Mesodermal cell (in vitro differentiated cells): ENCODE results near the gene CHMP1A.

ENCODE experiments used
- H3K27ac ChIP-seq: 2 replicates; pipeline ENCODE4 v1.7.0; 2013; ENCODE audit warnings: mild to moderate bottlenecking, low read depth, low read length, moderate library complexity; ENCODE audit not compliant: severe bottlenecking
- H3K36me3 ChIP-seq: 2 replicates; pipeline ENCODE4 v1.7.1; 2013; ENCODE audit warnings: mild to moderate bottlenecking, low read length, moderate library complexity; ENCODE audit not compliant: control insufficient read depth, insufficient read depth
- H3K4me1 ChIP-seq: one replicate; pipeline ENCODE4 v1.7.1; 2013; ENCODE audit warnings: mild to moderate bottlenecking, low read length; ENCODE audit not compliant: insufficient read depth, control insufficient read depth, poor library complexity, severe bottlenecking
- H3K4me3 ChIP-seq: 2 replicates; pipeline ENCODE4 v1.7.0; 2013; ENCODE audit warnings: low read length, control low read depth, mild to moderate bottlenecking; ENCODE audit not compliant: insufficient read depth, poor library complexity, severe bottlenecking; ENCODE audit errors: extremely low read depth
- H3K9me3 ChIP-seq: 2 replicates; pipeline ENCODE4 v1.7.1; 2013; ENCODE audit warnings: mild to moderate bottlenecking, low read length, moderate library complexity; ENCODE audit not compliant: control insufficient read depth
- WGBS, 2 experiments: methylation state at CpG; one replicate each; pipeline ENCODE4 v1.1.5; 2013; ENCODE audit warnings: missing lambda C conversion rate in 2 of 2; ENCODE audit not compliant: insufficient coverage in 2 of 2; 5-methylcytosine and 5-hydroxymethylcytosine counted together

The CHMP1A gene

DNA sequence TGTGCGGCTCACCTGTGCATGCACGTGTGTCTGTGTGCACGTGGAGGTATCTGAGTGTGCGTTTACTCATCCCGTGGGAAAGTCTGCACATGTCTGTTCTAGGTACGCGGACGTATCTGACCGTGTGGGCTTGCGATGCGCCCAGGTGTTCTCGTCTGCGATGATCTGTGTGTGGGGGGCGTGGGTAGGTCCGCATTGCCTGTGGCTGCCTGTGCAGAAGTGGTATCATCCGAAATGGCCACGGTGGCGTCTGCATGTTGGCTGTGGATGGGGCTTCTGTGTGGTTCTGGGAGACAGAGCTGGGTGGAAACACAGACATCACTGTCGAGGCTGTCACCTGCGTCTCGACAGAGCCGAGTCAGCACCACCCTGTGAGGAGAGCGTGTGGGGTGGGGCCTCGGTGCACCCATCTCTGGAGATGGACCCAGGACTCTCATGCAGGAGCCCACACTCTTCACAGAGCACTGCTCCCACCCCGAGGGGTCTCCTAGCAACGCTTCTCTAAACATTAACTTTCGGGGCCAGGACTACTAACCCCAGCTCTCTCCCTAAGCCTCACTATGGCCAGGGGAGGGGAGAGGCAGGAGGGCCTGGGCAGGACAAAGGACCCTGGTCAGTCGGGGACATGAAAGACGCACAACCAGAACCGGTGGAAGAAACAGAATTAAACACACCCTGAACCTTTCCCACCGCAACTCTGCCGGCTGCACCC is 35.7 kb downstream of the CHMP1A start:
- Histone ChIP-seq H3K27ac (no peak overlapping the region), H3K9me3 (no peaks in the 10 kb centered on the region), H3K36me3 (no peaks in the 10 kb centered on the region), H3K4me3 (no peak overlapping the region), H3K4me1 (peaks cover 14% of the 10 kb centered on the region)
- WGBS, 2 experiments: 89 to 95% methylated on average over 19 to 26 of the region's 32 CpGs

DNA sequence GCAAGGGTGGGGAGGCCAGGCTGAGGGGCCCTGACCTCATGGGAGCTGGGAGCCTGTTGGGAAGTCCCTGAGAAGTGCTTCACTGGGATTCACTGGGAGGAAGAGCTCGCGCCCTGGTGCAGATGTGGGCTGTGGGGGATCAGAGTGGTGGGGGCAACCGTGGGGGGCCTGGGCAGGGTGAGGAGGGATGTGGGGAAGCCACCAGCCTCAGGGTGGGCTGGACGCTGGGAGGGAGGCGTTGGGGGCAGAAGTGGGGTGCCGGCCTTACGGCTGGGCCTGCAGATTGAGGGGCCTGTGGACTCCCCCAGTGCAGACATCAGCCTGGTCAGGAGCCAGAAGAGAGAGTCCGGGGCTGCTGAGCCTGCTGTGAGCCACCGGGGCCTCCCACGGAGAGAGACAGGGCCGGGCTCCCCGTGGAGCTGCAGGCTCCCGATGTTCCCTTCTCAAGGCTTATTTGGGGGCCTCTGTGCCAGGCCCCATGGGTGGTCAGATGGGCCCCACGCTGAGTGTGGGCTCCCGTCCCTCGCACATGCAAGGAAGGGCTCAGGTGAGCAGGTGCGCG is 36.3 kb downstream of the CHMP1A start:
- Histone ChIP-seq H3K36me3 (no peaks in the 10 kb centered on the region), H3K9me3 (no peaks in the 10 kb centered on the region), H3K27ac (no peak overlapping the region), H3K4me3 (no peak overlapping the region), H3K4me1 (peaks cover 14% of the 10 kb centered on the region)
- WGBS, 2 experiments: 93% methylated on average over 16 to 18 of the region's 18 CpGs

DNA sequence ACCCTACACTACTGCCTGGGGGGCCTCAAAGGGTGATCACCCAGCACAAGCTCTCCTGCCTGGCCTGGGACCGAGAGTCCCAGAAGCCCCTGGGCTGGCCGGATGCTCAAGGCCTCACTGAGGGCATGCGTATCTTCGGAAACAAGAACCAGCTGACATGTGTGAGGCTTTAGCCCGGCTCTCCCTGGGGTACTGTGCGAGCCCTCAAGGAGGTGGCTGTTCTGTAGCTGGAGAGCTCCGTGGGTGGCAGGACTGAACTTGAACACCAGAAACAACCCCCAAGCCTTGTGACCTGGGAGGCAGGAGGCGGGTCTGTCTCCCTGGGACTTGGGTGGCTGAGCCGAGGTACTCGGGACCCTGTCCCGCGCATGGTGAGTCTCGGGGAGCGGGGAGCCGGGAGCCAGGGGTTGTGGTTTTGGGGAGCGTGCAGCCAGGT is 37.1 kb downstream of the CHMP1A start:
- H3K9me3 ChIP-seq: no peaks in the 10 kb centered on the region
- no peaks in the 10 kb centered on the region for H3K36me3 ChIP-seq
- no peak overlapping the region for H3K27ac ChIP-seq
- 89 to 95% methylated on average over 12 to 15 of the region's 16 CpGs for WGBS, 2 experiments
- H3K4me1 ChIP-seq: peaks cover 12% of the 10 kb centered on the region
- no peak overlapping the region for H3K4me3 ChIP-seq

DNA sequence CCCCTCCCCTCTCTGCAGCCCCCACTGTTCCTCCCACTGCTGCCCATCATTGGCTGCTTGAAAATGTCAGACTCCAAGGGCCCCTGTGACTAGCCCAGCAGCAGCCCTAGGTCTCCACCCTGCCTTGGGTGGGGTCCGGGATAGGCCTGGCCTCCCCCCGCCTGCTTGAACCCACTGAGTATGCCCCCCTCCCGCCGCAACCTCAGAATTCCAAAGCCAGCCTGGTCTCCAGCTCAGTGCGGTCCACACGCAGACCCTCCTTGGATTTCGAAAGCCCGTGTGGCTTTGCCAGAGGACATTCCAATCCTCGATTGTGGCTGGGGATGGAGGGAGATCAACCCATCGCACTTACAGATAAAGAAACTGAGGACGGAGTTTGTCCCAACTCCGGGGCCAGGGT is 37.7 kb downstream of the CHMP1A start:
- no peaks in the 10 kb centered on the region for H3K9me3 ChIP-seq
- 68 to 72% methylated on average over 12 of the region's 12 CpGs for WGBS, 2 experiments
- no peak overlapping the region for H3K27ac ChIP-seq
- no peaks in the 10 kb centered on the region for H3K36me3 ChIP-seq
- H3K4me1 ChIP-seq: peaks cover 11% of the 10 kb centered on the region
- H3K4me3 ChIP-seq: no peak overlapping the region

DNA sequence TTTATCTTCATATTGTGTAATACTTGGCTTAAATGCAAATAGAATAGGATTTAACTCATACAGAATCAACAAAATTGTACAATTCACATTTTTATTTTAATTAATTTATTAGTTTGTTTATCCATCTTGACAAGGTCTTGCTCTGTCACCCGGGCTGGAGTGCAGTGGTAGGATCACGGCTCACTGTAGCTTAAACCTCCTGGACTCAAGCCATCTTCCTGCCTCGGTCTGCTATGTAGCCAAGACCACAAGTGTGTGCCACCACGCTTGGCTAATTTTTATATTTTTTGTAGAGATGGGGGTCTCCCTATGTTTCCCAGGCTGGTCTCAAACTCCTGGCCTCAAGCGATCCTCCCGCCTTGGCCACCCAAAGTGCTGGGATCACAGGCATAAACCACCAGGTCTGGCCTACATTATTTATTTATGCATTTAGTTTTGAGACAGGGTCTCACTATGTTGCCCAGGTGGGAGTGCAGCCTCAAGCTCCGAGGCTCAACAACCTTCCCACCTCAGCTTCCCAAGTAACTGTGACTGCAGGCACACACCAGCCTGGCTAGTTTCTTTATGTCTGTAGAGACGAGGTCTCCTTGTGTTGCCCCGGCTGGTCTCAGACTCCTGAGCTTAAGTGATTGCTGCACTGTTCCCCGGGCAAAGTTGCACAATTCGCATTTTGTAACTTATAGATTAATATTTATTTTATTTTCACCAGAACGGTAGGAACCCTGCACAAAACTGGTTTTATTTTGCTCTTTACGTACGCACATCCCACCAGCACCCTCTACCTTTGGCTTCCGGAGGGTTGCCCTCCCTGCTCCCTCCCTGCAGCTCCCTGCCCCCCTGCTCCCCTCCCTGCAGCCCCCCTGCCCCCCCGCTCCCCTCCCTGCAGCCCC is 39.2 kb downstream of the CHMP1A start:
- Histone ChIP-seq H3K4me3 (no peak overlapping the region), H3K4me1 (peaks cover 4% of the 10 kb centered on the region), H3K36me3 (no peaks in the 10 kb centered on the region), H3K9me3 (no peaks in the 10 kb centered on the region), H3K27ac (no peak overlapping the region)
- 80 to 97% methylated on average over 4 to 11 of the region's 16 CpGs for WGBS, 2 experiments

DNA sequence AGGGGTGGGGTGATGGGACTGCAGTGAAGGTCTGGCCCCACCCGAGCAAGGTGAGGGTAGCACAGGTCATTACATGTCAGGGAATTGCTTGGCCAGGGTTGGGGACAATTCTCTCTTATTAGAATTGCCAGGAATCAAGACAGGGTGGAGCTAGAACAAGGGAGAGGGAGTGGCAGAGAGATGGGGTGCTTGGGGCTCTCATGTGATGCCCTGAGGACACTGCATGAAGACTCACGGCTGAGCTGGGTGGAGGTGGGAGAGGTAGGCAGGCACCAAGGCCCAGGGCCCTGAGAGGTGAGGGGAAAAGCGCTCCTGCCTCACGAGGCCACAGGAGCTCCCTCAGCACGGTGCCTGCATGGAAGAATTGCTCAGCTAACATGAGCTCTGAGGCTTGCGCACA is 40.5 kb downstream of the CHMP1A start:
- Histone ChIP-seq H3K4me3 (no peak overlapping the region), H3K36me3 (no peaks in the 10 kb centered on the region), H3K27ac (no peak overlapping the region), H3K4me1 (no peaks in the 10 kb centered on the region), H3K9me3 (no peaks in the 10 kb centered on the region)
- WGBS, 2 experiments: 66 to 73% methylated on average over 6 of the region's 6 CpGs

DNA sequence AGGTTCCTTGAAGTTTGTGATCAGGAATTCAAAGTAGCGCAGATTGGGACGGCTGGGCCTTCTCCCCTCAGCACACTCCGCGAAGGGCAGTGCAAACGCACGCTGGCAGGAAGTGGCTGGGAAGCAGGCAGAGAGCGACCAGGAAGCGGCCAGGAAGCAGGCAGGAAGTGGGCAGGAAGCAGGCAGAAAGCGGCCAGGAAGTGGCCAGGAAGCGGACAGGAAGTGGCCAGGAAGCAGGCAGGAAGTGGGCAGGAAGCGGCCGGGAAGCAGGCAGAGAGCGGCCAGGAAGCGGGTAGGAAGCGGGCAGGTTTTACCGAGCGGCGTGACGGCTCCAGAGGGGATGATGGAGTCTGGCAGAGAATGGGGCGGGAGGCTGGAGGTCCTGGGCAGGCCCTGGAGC is 40.9 kb downstream of the CHMP1A start:
- H3K36me3 ChIP-seq: no peaks in the 10 kb centered on the region

DNA sequence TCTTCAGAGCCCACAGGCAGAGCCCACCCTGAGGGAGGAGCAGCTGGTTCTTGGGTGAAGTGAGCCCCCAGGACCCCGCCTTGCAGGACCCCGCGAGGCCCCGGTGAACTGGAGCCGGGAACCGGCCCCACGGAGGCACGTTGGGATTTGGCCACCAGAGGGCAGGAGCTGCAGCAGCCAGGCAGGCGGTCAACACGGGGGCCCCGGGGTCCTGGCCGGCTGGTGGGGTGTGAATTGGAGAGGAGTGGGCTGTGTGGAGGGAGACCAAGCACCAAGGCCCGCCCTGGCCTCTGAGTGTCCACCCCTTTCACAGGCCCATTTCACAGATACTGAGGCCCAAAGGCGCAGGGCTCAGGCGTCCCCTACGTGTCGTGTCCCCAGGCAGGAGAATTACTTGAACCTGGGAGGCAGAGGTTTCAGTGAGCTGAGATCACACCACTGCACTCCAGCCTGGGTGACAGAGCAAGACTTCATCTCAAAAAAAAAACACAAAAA is 41.9 kb downstream of the CHMP1A start:
- Histone ChIP-seq H3K9me3 (no peaks in the 10 kb centered on the region), H3K36me3 (no peaks in the 10 kb centered on the region), H3K4me3 (no peak overlapping the region), H3K4me1 (no peaks in the 10 kb centered on the region), H3K27ac (no peak overlapping the region)
- 53 to 76% methylated on average over 8 to 14 of the region's 17 CpGs for WGBS, 2 experiments

More for the DNA sequence above, 40.9 kb downstream of the CHMP1A start:
- Histone ChIP-seq H3K4me1 (no peaks in the 10 kb centered on the region), H3K27ac (no peak overlapping the region), H3K9me3 (no peaks in the 10 kb centered on the region), H3K4me3 (no peak overlapping the region)
- 92 to 96% methylated on average over 20 of the region's 20 CpGs for WGBS, 2 experiments

DNA sequence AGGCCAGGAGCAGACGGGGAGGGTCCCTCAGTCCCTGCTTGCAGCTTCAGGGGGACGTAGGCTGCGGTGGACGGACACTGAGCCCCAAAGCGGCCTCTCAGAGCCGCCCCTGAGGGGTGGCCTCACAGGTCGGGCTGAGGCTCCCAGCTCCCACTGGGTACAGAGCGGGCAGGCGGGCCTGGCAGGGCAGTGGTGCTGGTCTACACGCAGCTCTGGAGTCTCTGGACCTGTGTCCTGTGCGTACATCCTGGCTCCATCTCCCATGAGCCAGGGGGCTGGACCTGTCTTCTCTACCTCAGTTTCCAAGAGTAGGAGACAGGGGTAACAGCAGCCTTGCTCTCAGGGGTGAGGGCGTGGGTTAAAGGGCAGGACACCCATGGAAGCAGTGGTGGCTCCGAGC is 42.3 kb downstream of the CHMP1A start:
- H3K4me1 ChIP-seq: no peaks in the 10 kb centered on the region
- no peak overlapping the region for H3K27ac ChIP-seq
- H3K36me3 ChIP-seq: no peaks in the 10 kb centered on the region
- no peak overlapping the region for H3K4me3 ChIP-seq
- 91 to 95% methylated on average over 10 to 12 of the region's 13 CpGs for whole genome bisulfite sequencing, 2 experiments
- no peaks in the 10 kb centered on the region for H3K9me3 ChIP-seq

DNA sequence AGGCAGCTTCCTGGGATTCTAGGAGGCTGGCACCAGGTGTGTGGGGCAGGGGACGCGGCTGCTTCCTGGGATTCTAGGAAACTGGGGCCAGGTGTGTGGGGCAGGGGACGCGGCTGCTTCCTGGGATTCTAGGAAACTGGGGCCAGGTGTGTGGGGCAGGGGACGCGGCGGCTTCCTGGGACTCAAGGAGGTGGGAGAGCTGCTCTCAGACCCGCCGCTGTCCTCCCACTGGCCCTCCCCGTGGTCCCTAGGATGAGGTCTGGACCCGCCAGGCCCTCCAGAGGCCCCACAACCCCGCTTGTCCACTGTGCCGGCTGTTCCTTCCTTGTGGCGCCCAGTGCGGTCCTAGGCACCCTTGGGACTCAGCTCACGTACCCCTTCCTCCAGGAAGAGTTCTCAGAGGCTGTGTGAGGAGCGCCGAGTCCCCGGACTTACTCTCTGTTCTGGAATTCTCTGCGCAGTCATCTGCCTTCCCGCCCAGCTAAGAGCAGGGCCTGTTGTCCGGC is 43.5 kb downstream of the CHMP1A start:
- Histone ChIP-seq H3K4me1 (no peaks in the 10 kb centered on the region), H3K4me3 (no peak overlapping the region), H3K36me3 (no peaks in the 10 kb centered on the region), H3K9me3 (no peaks in the 10 kb centered on the region), H3K27ac (no peak overlapping the region)
- WGBS, 2 experiments: 96 to 97% methylated on average over 17 to 18 of the region's 22 CpGs
